ENCODE results near the gene SLC16A12. TPM values are rescaled to one million over a fixed set of nuclear protein-coding genes. Genes with fewer than 3 reads are reported as not detected.

SLC16A12 gene
- total and polyA plus RNA-seq, 2 of the 13 experiments (the other 11 are each of a cell fraction or from before 2014, with no cell fraction given) = 0.02 TPM; not detected in 1

- no peak for TF ChIP-seq REPIN1 (CRISPR knock-in tag; IDR thresholded peaks at IDR 0.05; ENCODE audit: borderline replicate concordance, low read depth)
- TF ChIP-seq ATF3 (CRISPR knock-in tag; IDR thresholded peaks at IDR 0.05) = 0 out of 2 replicates have a peak, but pooled peaks have one; percentile 24
- TF ChIP-seq NPAS2 (CRISPR knock-in tag; IDR thresholded peaks at IDR 0.05; ENCODE audit: borderline replicate concordance) = 0 out of 2 replicates have a peak, but pooled peaks have one; percentile 26
- 0 out of 2 replicates have a peak, but pooled peaks have one; percentile 13 for TF ChIP-seq HNF1B (CRISPR knock-in tag; IDR thresholded peaks at IDR 0.05)
- TF ChIP-seq HNRNPLL (IDR thresholded peaks at IDR 0.05; ENCODE audit: low read depth, low read length, poor library complexity, severe bottlenecking) = peak; percentile 58
- no peak for TF ChIP-seq ARNT (IDR thresholded peaks at IDR 0.05)
- TF ChIP-seq FOXC1 (CRISPR knock-in tag; IDR thresholded peaks at IDR 0.05; ENCODE audit: borderline replicate concordance) = peak; percentile 29; the same call in 1 of the 2 replicates
- TF ChIP-seq ZBTB43 (CRISPR knock-in tag; conservative IDR thresholded peaks at IDR 0.05) = 0 out of 2 replicates have a peak, but pooled peaks have one; percentile 33
- 0 out of 2 replicates have a peak, but pooled peaks have one; percentile 7 for TF ChIP-seq PBX3 (CRISPR knock-in tag; IDR thresholded peaks at IDR 0.05; ENCODE audit: borderline replicate concordance)
- TF ChIP-seq PBX2 (CRISPR knock-in tag; IDR thresholded peaks at IDR 0.05) = no peak
- peak; percentile 23; the same call in 1 of the 2 replicates for TF ChIP-seq ZNF543 (CRISPR knock-in tag; IDR thresholded peaks at IDR 0.05)
- peak; percentile 70 for TF ChIP-seq ZNF883 (CRISPR knock-in tag; IDR thresholded peaks at IDR 0.05; ENCODE audit: not compliant biosample characterization)
- TF ChIP-seq TBX3 (IDR thresholded peaks at IDR 0.05; ENCODE audit: borderline replicate concordance) = no peak
- TF ChIP-seq BCL3 (CRISPR knock-in tag; IDR thresholded peaks at IDR 0.05) = peak; percentile 46; the same call in 1 of the 2 replicates
- no peak for TF ChIP-seq ZNF878 (CRISPR knock-in tag; IDR thresholded peaks at IDR 0.05)
- TF ChIP-seq ASH2L (IDR thresholded peaks at IDR 0.05; ENCODE audit: insufficient read length, low read depth, low read length) = peak; percentile 99
- TF ChIP-seq ZNF337 (CRISPR knock-in tag; IDR thresholded peaks at IDR 0.05; ENCODE audit: borderline replicate concordance, low read depth) = peak; percentile 58; the same call in 1 of the 2 replicates
- peak; percentile 19 for TF ChIP-seq IKZF4 (CRISPR knock-in tag; IDR thresholded peaks at IDR 0.05; ENCODE audit: borderline replicate concordance, low read depth, not compliant biosample characterization)
- TF ChIP-seq ZFP36L1 (CRISPR knock-in tag; IDR thresholded peaks at IDR 0.05) = no peak
Measured at GRCh38 chr10:89414146-89414878, 121.1 kb downstream of the SLC16A12 start, which contains the start of gene IFIT5 (continued).
